HCT116 (cell line): ENCODE results near the gene PRICKLE1. TPM values are rescaled to one million over a fixed set of nuclear protein-coding genes. Genes with fewer than 3 reads are reported as not detected.

Experiments used
- ATAC-seq: fragments of 200-7000 bp; cut with Tn5 transposase; 2 replicates; pipeline ENCODE4 v1.9.1; 2020; ENCODE audit warnings: mild to moderate bottlenecking, moderate library complexity
- BruUV-seq: library from RNA; stranded (reverse); fragments of 400-500 nt; replicated peaks from 2 replicates; lab custom pipeline; 2021; lab: Mats Ljungman, UMichigan
- CTCF ChIA-PET: fragments of 300-600 bp; sonication (Branson Sonifier 250); formaldehyde crosslinking; loops from one replicate; lab custom pipeline; 2021; ENCODE audit warnings: antibody characterized with exemption; lab: Charles Lee
- POLR2A ChIA-PET: fragments of 300-600, 350-600 bp; sonication (Branson Sonifier 250); formaldehyde crosslinking; loops from one replicate; lab custom pipeline; 2021; ENCODE audit warnings: antibody characterized with exemption; lab: Charles Lee
- RAD21 ChIA-PET, 2 experiments: fragments of 300-600 bp; sonication (Branson Sonifier 250); formaldehyde crosslinking; loops; one replicate each; lab custom pipeline; 2023; ENCODE audit warnings: low total read pairs in 2 of 2; ENCODE audit not compliant: uncharacterized antibody in 2 of 2, unreplicated experiment in 2 of 2, low non-redundant PET in 1 of 2; lab: Charles Lee
- DNase-seq: peaks from one replicate; pipeline ENCODE4 v3.0.0-alpha.2; 2010; ENCODE audit warnings: low read depth, low spot score
- H2AFZ ChIP-seq: fragments of 200-600 bp; shearing (Covaris generic), sonication (generic); 2 replicates; pipeline ENCODE4 v1.6.1; 2017; ENCODE audit warnings: low read depth, mixed run types, mixed read lengths, antibody characterized with exemption, low read length; ENCODE audit not compliant: poor library complexity, severe bottlenecking
- H3K27ac ChIP-seq: 2 replicates; pipeline ENCODE4 v1.5.1; 2012; ENCODE audit warnings: low read depth, low read length
- H3K27me3 ChIP-seq: fragments of 200-600 bp; sonication (generic); 2 replicates; pipeline ENCODE4 v1.6.1; 2016; ENCODE audit warnings: mixed run types, low read length, mixed read lengths; ENCODE audit not compliant: insufficient read depth
- H3K36me3 ChIP-seq, 2 experiments: fragments of 200-500 bp in 1 of 2; fragments of 200-600 bp in 1 of 2; sonication (Bioruptor generic) in 1 of 2; sonication (generic) in 1 of 2; 2 replicates each; pipeline versions ENCODE4 v1.5.1 to v1.6.1; 2014 to 2016; ENCODE audit warnings: low read length in 2 of 2, inconsistent platforms in 1 of 2, mixed read lengths in 1 of 2, mixed run types in 1 of 2; ENCODE audit not compliant: insufficient read depth in 2 of 2, control insufficient read depth in 1 of 2
- H3K4me1 ChIP-seq, 2 experiments: fragments of 200-600 bp in 1 of 2; sonication (generic) in 1 of 2; 2 replicates each; pipeline versions ENCODE4 v1.5.1 to v1.6.1; 2012 to 2017; ENCODE audit warnings: low read length in 2 of 2, inconsistent platforms in 1 of 2, mild to moderate bottlenecking in 1 of 2, mixed read lengths in 1 of 2, mixed run types in 1 of 2, moderate library complexity in 1 of 2; ENCODE audit not compliant: insufficient read depth in 2 of 2, control insufficient read depth in 1 of 2
- H3K4me2 ChIP-seq: fragments of 200-600 bp; sonication (generic); 2 replicates; pipeline ENCODE4 v1.6.1; 2017; ENCODE audit warnings: mixed run types, low read length, mixed read lengths
- H3K4me3 ChIP-seq, 2 experiments: fragments of 200-600 bp in 1 of 2; sonication (generic) in 1 of 2; replicated peaks in 1 of 2; 2 replicates each; pipeline ENCODE4 v1.5.1; 2011 to 2016; ENCODE audit warnings: low read length in 2 of 2, control low read depth in 1 of 2, low read depth in 1 of 2, mild to moderate bottlenecking in 1 of 2, mixed read lengths in 1 of 2, mixed run types in 1 of 2
- H3K79me2 ChIP-seq: fragments of 200-600 bp; sonication (generic); 2 replicates; pipeline ENCODE4 v1.6.1; 2017; ENCODE audit warnings: mild to moderate bottlenecking, mixed run types, low read length, moderate library complexity, mixed read lengths; ENCODE audit not compliant: insufficient read depth
- H3K9ac ChIP-seq: fragments of 200-600 bp; sonication (generic); 2 replicates; pipeline ENCODE4 v1.6.1; 2016; ENCODE audit warnings: low read length, mixed read lengths
- H3K9me2 ChIP-seq: fragments of 200-600 bp; sonication (generic), shearing (Covaris generic); 2 replicates; pipeline ENCODE4 v1.6.1; 2017; ENCODE audit warnings: mixed run types, mild to moderate bottlenecking, moderate library complexity; ENCODE audit not compliant: insufficient read depth
- H3K9me3 ChIP-seq, 2 experiments: fragments of 200-500 bp in 1 of 2; fragments of 200-600 bp in 1 of 2; sonication (Bioruptor generic) in 1 of 2; sonication (generic) in 1 of 2; 2 replicates each; pipeline ENCODE4 v1.6.1; 2014 to 2017; ENCODE audit warnings: low read length in 2 of 2, mixed read lengths in 2 of 2, inconsistent platforms in 1 of 2, low read depth in 1 of 2, mild to moderate bottlenecking in 1 of 2, mixed run types in 1 of 2, moderate library complexity in 1 of 2; ENCODE audit not compliant: control insufficient read depth in 1 of 2, insufficient read depth in 1 of 2
- H4K20me1 ChIP-seq: fragments of 200-600 bp; sonication (generic), shearing (Covaris generic); 2 replicates; pipeline ENCODE4 v1.6.1; 2017; ENCODE audit warnings: mixed run types, mild to moderate bottlenecking, moderate library complexity; ENCODE audit not compliant: insufficient read depth
- ATF3 ChIP-seq: IDR thresholded peaks from 2 replicates; pipeline ENCODE4 v1.6.1; 2012
- CBX3 ChIP-seq: IDR thresholded peaks from 2 replicates; pipeline ENCODE4 v1.6.1; 2012; ENCODE audit warnings: low read depth
- CEBPB ChIP-seq: IDR thresholded peaks from 2 replicates; pipeline ENCODE4 v1.6.1; 2012; ENCODE audit warnings: low read depth
- ELF1 ChIP-seq: IDR thresholded peaks from 2 replicates; pipeline ENCODE4 v1.6.1; 2012; ENCODE audit warnings: low read depth, borderline replicate concordance
- EZH2 ChIP-seq: fragments of 200-600 bp; sonication (generic); IDR thresholded peaks from 2 replicates; pipeline ENCODE4 v1.6.1; 2017; ENCODE audit warnings: antibody characterized with exemption, mixed run types
- EZH2phosphoT487 ChIP-seq: fragments of 200-600 bp; IDR thresholded peaks from 2 replicates; pipeline ENCODE4 v1.6.1; 2018; ENCODE audit warnings: antibody characterized with exemption, borderline replicate concordance
- FOSL1 ChIP-seq: IDR thresholded peaks from 2 replicates; pipeline ENCODE4 v1.6.1; 2012; ENCODE audit warnings: low read depth
- MAX ChIP-seq: IDR thresholded peaks from 2 replicates; pipeline ENCODE4 v1.6.1; 2012
- POLR2A ChIP-seq: IDR thresholded peaks from 2 replicates; pipeline ENCODE4 v1.7.0; 2011; ENCODE audit warnings: borderline replicate concordance; ENCODE audit not compliant: insufficient read depth, insufficient read length; ENCODE audit errors: extremely low read depth
- RAD21 ChIP-seq: IDR thresholded peaks from 2 replicates; pipeline ENCODE4 v1.6.1; 2012; ENCODE audit warnings: low read depth, mild to moderate bottlenecking
- SIN3A ChIP-seq: IDR thresholded peaks from 2 replicates; pipeline ENCODE4 v1.6.1; 2012; ENCODE audit warnings: low read depth
- SP1 ChIP-seq: IDR thresholded peaks from 2 replicates; pipeline ENCODE4 v1.6.1; 2012; ENCODE audit warnings: low read depth
- TCF7L2 ChIP-seq: IDR thresholded peaks from 2 replicates; pipeline ENCODE4 v1.7.0; 2011; ENCODE audit warnings: borderline replicate concordance, inconsistent platforms; ENCODE audit not compliant: insufficient read depth, insufficient read length; ENCODE audit errors: extremely low read depth
- YY1 ChIP-seq: IDR thresholded peaks from 2 replicates; pipeline ENCODE4 v1.6.1; 2011; ENCODE audit warnings: low read length, low read depth, moderate library complexity, mild to moderate bottlenecking; ENCODE audit not compliant: insufficient replicate concordance; ENCODE audit errors: extremely low read depth
- ZBTB33 ChIP-seq: IDR thresholded peaks from 2 replicates; pipeline ENCODE4 v1.6.1; 2011; ENCODE audit warnings: mild to moderate bottlenecking, low read length, moderate library complexity; ENCODE audit not compliant: insufficient replicate concordance; ENCODE audit errors: extremely low read depth
- ZFX ChIP-seq: fragments of 450-650 bp; IDR thresholded peaks from 2 replicates; pipeline ENCODE4 v1.6.1; 2017
- intact Hi-C: fragments of 100-400 bp; cut with micrococcal nuclease; formaldehyde crosslinking; loops from 2 replicates; pipeline ENCODE4 v1.10.0; 2022
- total RNA-seq: library from RNA; stranded (reverse); gene quantifications from one replicate; pipeline ENCODE4 v1.2.1, GENCODE V29; 2021; ENCODE audit not compliant: unreplicated experiment

PRICKLE1 gene
- total RNA-seq, 1 experiment from 2014 or later: 1.3 TPM

- intact Hi-C loops: no loop called here
- ATAC-seq (no peak), DNase-seq (no peak)
- Histone ChIP-seq H3K9me3 (no peaks in the 10 kb centered on the region), H3K4me1 (peaks cover 0 to 6% of the 10 kb centered on the region in 2 experiments; a peak in 3 of 4 replicates), H4K20me1 (no peaks in the 10 kb centered on the region), H2AFZ (no peak overlapping the region), H3K79me2 (no peaks in the 10 kb centered on the region), H3K9ac (no peak overlapping the region), H3K4me2 (no peak overlapping the region), H3K36me3 (no peaks in the 10 kb centered on the region), H3K27ac (no peak overlapping the region), H3K9me2 (no peaks in the 10 kb centered on the region), H3K4me3 (no peak overlapping the region), H3K27me3 (no peaks in the 10 kb centered on the region)
- CTCF ChIA-PET: interaction anchor here (1.1 kb wide), 1 partner anchor 15 kb away, joined by 4 read pairs; no protein-coding TSS in a partner anchor
- RAD21 ChIA-PET: no interaction called here
- BruUV-seq: no TSS peak
- POLR2A ChIA-PET: no interaction called here
- no peak for TF ChIP-seq EZH2phosphoT487
- TF ChIP-seq POLR2A: no peak
- no peak for TF ChIP-seq CEBPB
- no peak for TF ChIP-seq TCF7L2
- TF ChIP-seq ZFX: no peak
- TF ChIP-seq SP1: no peak
- TF ChIP-seq CBX3: no peak
- no peak for TF ChIP-seq YY1
- no peak for TF ChIP-seq EZH2
- no peak for TF ChIP-seq ELF1
- no peak for TF ChIP-seq MAX
- TF ChIP-seq ATF3: no peak
- TF ChIP-seq RAD21: no peak
- no peak for TF ChIP-seq ZBTB33
- no peak for TF ChIP-seq FOSL1
- TF ChIP-seq SIN3A: no peak
Observed at GRCh38 chr12:42468341-42468821, 121.2 kb downstream of the PRICKLE1 start.
